Activated CD4-positive, alpha-beta memory T cell treated with anti-CD3 and anti-CD28 coated beads, Interleukin-2, amount 10 ng/mL, durations not matched to agents 7 days and 5 days (primary cell): Measurements from ENCODE around the gene BLACAT1. TPM values are rescaled to one million over a fixed set of nuclear protein-coding genes. Genes with fewer than 3 reads are reported as not detected.
"Not testable (repeated sequence)": the region's sequence is repeated elsewhere in the genome, so short reads cannot be mapped to it uniquely, and the experiment has no call there.

ENCODE experiments used
- CTCF ChIA-PET: fragments of 350-600 bp; sonication (Branson Sonifier 250); formaldehyde crosslinking; loops from one replicate; lab custom pipeline; 2021; ENCODE audit warnings: antibody characterized with exemption, inconsistent platforms; lab: Charles Lee
- POLR2A ChIA-PET: fragments of 350-600 bp; sonication (Branson Sonifier 250); formaldehyde crosslinking; loops from one replicate; lab custom pipeline; 2021; ENCODE audit warnings: antibody characterized with exemption; lab: Charles Lee
- DNase-seq: peaks from one replicate; pipeline ENCODE4 v3.0.0-alpha.2; 2020
- H3K27ac Mint-ChIP-seq: one replicate; pipeline ENCODE4 v1.8.0; 2021; ENCODE audit warnings: mild to moderate bottlenecking, mixed read lengths
- H3K27me3 Mint-ChIP-seq: one replicate; pipeline ENCODE4 v1.8.0; 2021; ENCODE audit warnings: mixed read lengths
- H3K36me3 Mint-ChIP-seq: one replicate; pipeline ENCODE4 v1.8.0; 2021; ENCODE audit warnings: low read depth, mixed read lengths
- H3K4me1 Mint-ChIP-seq: one replicate; pipeline ENCODE4 v1.8.0; 2021; ENCODE audit warnings: mixed read lengths
- H3K4me3 Mint-ChIP-seq: one replicate; pipeline ENCODE4 v1.8.0; 2021; ENCODE audit warnings: mild to moderate bottlenecking, mixed read lengths
- H3K9me3 Mint-ChIP-seq: one replicate; pipeline ENCODE4 v1.8.0; 2021; ENCODE audit warnings: mixed read lengths
- total RNA-seq, 2 experiments: library from RNA; stranded (reverse); gene quantifications; one replicate each; pipeline ENCODE4 v1.2.3, GENCODE V29; 2021

Gene BLACAT1
- total RNA-seq, 2 experiments from 2014 or later, result 0.55 to 0.65 TPM

- Mint-ChIP-seq H3K36me3 (no peaks in the 10 kb centered on the region), H3K27me3 (peaks cover 32% of the 10 kb centered on the region), H3K9me3 (no peaks in the 10 kb centered on the region), H3K4me3 (no peak overlapping the region), H3K4me1 (peaks cover 23% of the 10 kb centered on the region), H3K27ac (no peak overlapping the region)
- ChIA-PET POLR2A (no interaction called here), CTCF (interaction anchor here (1.0 to 2.5 kb wide), 3 partner anchors 43 to 85 kb away, joined by 3 to 8 read pairs (median 3); no protein-coding TSS in a partner anchor)
- DNase-seq, result no peak
These were observed 25.4 kb upstream of the BLACAT1 start for GRCh38 chr1:205481218-205481617.

- Mint-ChIP-seq H3K27ac (peak overlapping the region; percentile 56), H3K27me3 (peaks cover 32% of the 10 kb centered on the region), H3K36me3 (peaks cover 3% of the 10 kb centered on the region), H3K4me1 (peaks cover 23% of the 10 kb centered on the region), H3K4me3 (no peak overlapping the region), H3K9me3 (peaks cover 7% of the 10 kb centered on the region)
- peak; percentile 48 for DNase-seq
- POLR2A ChIA-PET, result no interaction called here
- CTCF ChIA-PET, result interaction anchor here (1.0 to 2.5 kb wide), 3 partner anchors 44 to 84 kb away, joined by 3 to 8 read pairs (median 3); no protein-coding TSS in a partner anchor
These were observed 24.6 kb upstream of the BLACAT1 start for GRCh38 chr1:205480349-205480985.

- POLR2A ChIA-PET, H3K27ac Mint-ChIP-seq, DNase-seq, H3K4me3 Mint-ChIP-seq, H3K36me3 Mint-ChIP-seq: not testable (repeated sequence)
- Mint-ChIP-seq H3K9me3 (peaks cover 18% of the 10 kb centered on the region), H3K4me1 (peaks cover 23% of the 10 kb centered on the region), H3K27me3 (peaks cover 30% of the 10 kb centered on the region)
- CTCF ChIA-PET, result interaction anchor here (1.0 to 2.9 kb wide), 5 partner anchors 8 to 125 kb away, joined by 4 to 15 read pairs (median 5); no protein-coding TSS in a partner anchor
These were observed 23.1 kb upstream of the BLACAT1 start for GRCh38 chr1:205478985-205479384.

- peaks cover 7% of the 10 kb centered on the region for H3K36me3 Mint-ChIP-seq
- ChIA-PET CTCF (interaction anchor here (1.2 to 2.9 kb wide), 2 partner anchors 9 to 12 kb away, joined by 5 to 15 read pairs; no protein-coding TSS in a partner anchor), POLR2A (interaction anchor here (0.7 kb wide), 1 partner anchor 61 kb away, joined by 3 read pairs; no protein-coding TSS in a partner anchor)
- peaks cover 23% of the 10 kb centered on the region for H3K4me1 Mint-ChIP-seq
- H3K4me3 Mint-ChIP-seq, result no peak overlapping the region
- peaks cover 18% of the 10 kb centered on the region for H3K9me3 Mint-ChIP-seq
- H3K27ac Mint-ChIP-seq, result no peak overlapping the region
- no peak for DNase-seq
- H3K27me3 Mint-ChIP-seq, result peaks cover 20% of the 10 kb centered on the region
These were observed 22.0 kb upstream of the BLACAT1 start for GRCh38 chr1:205477759-205478247.

DNA sequence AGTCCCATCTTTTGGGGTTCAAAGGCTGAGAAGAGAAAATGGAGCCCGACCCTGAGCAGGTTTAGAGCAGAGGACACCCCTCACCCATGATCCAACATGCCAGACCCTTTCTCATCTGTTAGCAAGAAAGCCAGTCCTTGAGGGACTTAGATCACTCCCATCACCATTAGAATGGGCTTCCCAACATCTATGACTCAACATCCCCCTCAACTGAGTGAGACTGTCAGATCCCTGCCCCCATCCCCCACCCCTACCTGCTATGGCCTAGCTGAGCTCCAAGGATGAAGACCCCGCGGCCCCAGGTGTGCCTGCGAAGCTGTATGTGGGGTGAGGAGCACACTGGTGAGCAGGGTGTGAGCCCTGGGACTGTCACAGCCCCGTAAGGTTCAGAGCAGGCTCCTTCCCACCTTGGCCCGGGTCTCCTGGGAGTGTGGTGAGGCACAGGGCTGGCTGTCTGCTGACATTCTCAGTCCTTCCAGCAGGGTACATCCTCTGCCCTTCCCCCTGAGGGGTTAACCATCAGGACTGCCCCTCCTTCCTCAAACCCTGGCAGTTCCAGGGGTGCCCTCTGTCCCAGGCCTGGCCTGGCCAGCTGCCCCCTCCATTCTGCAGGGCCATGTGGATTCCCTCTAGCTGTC lies 21.4 kb upstream of the BLACAT1 start:
- ChIA-PET POLR2A (no interaction called here), CTCF (interaction anchor here (2.9 kb wide), 1 partner anchor 10 kb away, joined by 15 read pairs; no protein-coding TSS in a partner anchor)
- Mint-ChIP-seq H3K4me1 (peaks cover 23% of the 10 kb centered on the region), H3K9me3 (peaks cover 18% of the 10 kb centered on the region), H3K36me3 (peaks cover 7% of the 10 kb centered on the region), H3K27me3 (peaks cover 23% of the 10 kb centered on the region), H3K27ac (no peak overlapping the region), H3K4me3 (no peak overlapping the region)
- DNase-seq, result no peak

GRCh38 chr1:205476648-205477047 lies 20.8 kb upstream of the BLACAT1 start:
- H3K4me1 Mint-ChIP-seq, result peaks cover 23% of the 10 kb centered on the region
- POLR2A ChIA-PET, result no interaction called here
- DNase-seq, result no peak
- no peak overlapping the region for H3K27ac Mint-ChIP-seq
- peaks cover 26% of the 10 kb centered on the region for H3K27me3 Mint-ChIP-seq
- CTCF ChIA-PET, result interaction anchor here (2.9 kb wide), 1 partner anchor 10 kb away, joined by 15 read pairs; no protein-coding TSS in a partner anchor
- no peak overlapping the region for H3K4me3 Mint-ChIP-seq
- peaks cover 7% of the 10 kb centered on the region for H3K36me3 Mint-ChIP-seq
- H3K9me3 Mint-ChIP-seq, result peaks cover 18% of the 10 kb centered on the region

GRCh38 chr1:205475855-205476254 lies 20.0 kb upstream of the BLACAT1 start:
- DNase-seq, result no peak
- Mint-ChIP-seq H3K27me3 (peaks cover 23% of the 10 kb centered on the region), H3K4me1 (peaks cover 16% of the 10 kb centered on the region), H3K36me3 (peaks cover 7% of the 10 kb centered on the region), H3K27ac (no peak overlapping the region), H3K9me3 (peaks cover 18% of the 10 kb centered on the region), H3K4me3 (no peak overlapping the region)
- ChIA-PET CTCF (interaction anchor here (0.7 to 4.0 kb wide), 3 partner anchors 9 to 181 kb away, joined by 3 to 18 read pairs (median 4); no protein-coding TSS in a partner anchor), POLR2A (no interaction called here)

DNA sequence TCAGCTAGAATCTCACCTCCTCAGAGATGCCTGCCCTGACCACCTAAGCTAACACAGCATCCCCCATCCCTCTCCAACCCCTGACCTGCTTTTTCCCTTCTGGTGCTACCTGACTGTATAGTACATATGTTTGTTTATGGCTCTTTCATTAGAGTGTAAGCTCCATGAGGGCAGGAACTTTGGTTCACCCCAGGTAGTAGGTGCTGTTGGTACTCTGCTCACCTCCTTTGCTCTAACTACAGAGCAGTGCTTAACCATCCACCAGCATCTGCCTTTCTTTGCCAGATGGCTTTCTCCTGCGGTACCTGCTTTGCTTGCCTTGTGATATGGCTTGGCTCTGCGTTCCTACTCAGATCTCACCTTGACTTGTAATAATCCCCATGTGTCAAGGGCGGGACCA lies 18.7 kb upstream of the BLACAT1 start:
- Mint-ChIP-seq H3K36me3 (peaks cover 7% of the 10 kb centered on the region), H3K4me3 (no peak overlapping the region), H3K27ac (no peak overlapping the region), H3K4me1 (peaks cover 3% of the 10 kb centered on the region), H3K27me3 (peaks cover 14% of the 10 kb centered on the region), H3K9me3 (peaks cover 18% of the 10 kb centered on the region)
- ChIA-PET CTCF (interaction anchor here (4.0 kb wide), 1 partner anchor 10 kb away, joined by 18 read pairs; no protein-coding TSS in a partner anchor), POLR2A (no interaction called here)
- DNase-seq, result no peak

DNA sequence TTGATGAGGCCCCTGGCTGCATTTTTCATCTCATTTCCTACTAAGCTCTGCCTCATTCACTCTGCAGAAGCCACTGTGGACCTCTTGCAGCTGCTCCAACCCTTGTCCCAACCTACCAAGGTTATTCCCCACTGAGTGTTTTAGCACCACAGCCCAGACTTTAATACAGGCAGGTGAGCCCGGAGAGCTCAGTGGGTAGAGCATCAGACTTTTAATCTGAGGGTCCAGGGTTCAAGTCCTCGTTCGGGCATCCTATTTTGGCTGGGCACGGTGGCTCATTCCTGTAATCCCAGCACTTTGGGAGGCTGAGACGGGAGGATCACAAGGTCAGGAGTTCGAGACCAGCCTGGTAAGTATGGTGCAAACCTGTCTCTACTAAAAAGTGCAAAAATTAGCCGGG lies 18.1 kb upstream of the BLACAT1 start:
- Mint-ChIP-seq H3K27me3 (peaks cover 14% of the 10 kb centered on the region), H3K27ac (no peak overlapping the region), H3K9me3 (peaks cover 18% of the 10 kb centered on the region), H3K4me1 (no peaks in the 10 kb centered on the region), H3K4me3 (no peak overlapping the region), H3K36me3 (peaks cover 7% of the 10 kb centered on the region)
- DNase-seq, result no peak
- CTCF ChIA-PET, result interaction anchor here (4.0 kb wide), 1 partner anchor 11 kb away, joined by 18 read pairs; no protein-coding TSS in a partner anchor
- POLR2A ChIA-PET, result no interaction called here

DNA sequence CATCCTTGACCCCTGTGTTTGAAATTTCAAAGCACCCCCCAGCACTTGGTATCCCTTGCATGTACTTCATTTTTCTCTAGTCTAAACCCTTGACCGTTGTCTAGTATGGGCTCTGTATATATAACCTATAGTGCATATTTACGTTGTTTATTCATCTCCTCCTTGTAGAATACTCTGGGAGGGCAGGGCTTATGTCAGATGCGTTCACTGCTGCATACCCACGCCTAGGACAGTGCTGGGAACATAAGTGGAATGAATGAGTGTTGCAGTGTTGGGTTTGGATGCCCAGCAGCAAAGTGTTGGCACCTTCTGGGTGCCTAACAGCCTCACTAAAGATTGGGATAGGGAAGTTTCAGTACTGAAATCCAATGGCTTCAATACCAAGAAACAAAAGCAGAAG lies 17.6 kb upstream of the BLACAT1 start:
- DNase-seq, result no peak
- ChIA-PET CTCF (interaction anchor here (0.5 to 4.0 kb wide), 2 partner anchors 11 to 182 kb away, joined by 4 to 18 read pairs; no protein-coding TSS in a partner anchor), POLR2A (no interaction called here)
- Mint-ChIP-seq H3K36me3 (peaks cover 7% of the 10 kb centered on the region), H3K4me3 (no peak overlapping the region), H3K27me3 (peaks cover 14% of the 10 kb centered on the region), H3K4me1 (no peaks in the 10 kb centered on the region), H3K9me3 (peaks cover 18% of the 10 kb centered on the region), H3K27ac (no peak overlapping the region)

GRCh38 chr1:205472737-205473441 lies 17.0 kb upstream of the BLACAT1 start:
- Mint-ChIP-seq H3K27me3 (peaks cover 16% of the 10 kb centered on the region), H3K27ac (no peak overlapping the region), H3K36me3 (peaks cover 7% of the 10 kb centered on the region), H3K4me1 (no peaks in the 10 kb centered on the region), H3K4me3 (no peak overlapping the region), H3K9me3 (peaks cover 18% of the 10 kb centered on the region)
- ChIA-PET POLR2A (no interaction called here), CTCF (interaction anchor here (0.5 to 4.0 kb wide), 2 partner anchors 12 to 182 kb away, joined by 4 to 18 read pairs; no protein-coding TSS in a partner anchor)
- no peak for DNase-seq

DNA sequence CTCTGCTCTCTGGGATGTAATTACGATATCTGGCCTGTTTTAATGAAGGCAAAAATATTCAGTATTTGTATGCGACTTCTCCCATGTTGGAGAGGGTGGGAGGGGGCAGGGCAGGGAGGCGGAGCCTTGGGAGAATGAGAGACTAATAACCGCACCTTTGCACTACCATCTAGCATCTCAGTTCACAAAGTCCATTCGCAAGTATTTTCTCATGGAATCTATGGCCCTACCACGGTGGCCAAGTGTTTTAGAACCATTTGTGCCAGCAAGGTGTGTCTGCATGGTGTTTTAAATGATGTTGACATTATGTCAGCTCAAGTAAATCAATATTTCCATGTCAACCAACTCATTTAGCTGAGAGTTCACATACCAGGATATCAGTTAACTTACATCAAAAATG lies 14.3 kb upstream of the BLACAT1 start:
- ChIA-PET CTCF (interaction anchor here (1.5 kb wide), 1 partner anchor 12 kb away, joined by 3 read pairs; no protein-coding TSS in a partner anchor), POLR2A (no interaction called here)
- Mint-ChIP-seq H3K27ac (no peak overlapping the region), H3K36me3 (peaks cover 4% of the 10 kb centered on the region), H3K27me3 (peaks cover 35% of the 10 kb centered on the region), H3K4me3 (no peak overlapping the region), H3K9me3 (peaks cover 8% of the 10 kb centered on the region), H3K4me1 (no peaks in the 10 kb centered on the region)
- DNase-seq, result no peak
